Activated T-helper 1 cell treated with Interleukin-2 at 50 U/mL for 16 hours (primary cell): ENCODE measurements around the gene KLRC1.
"Not testable (repeated sequence)": the region's sequence is repeated elsewhere in the genome, so short reads cannot be mapped to it uniquely, and the experiment has no call there.

Experiments
- DNase-seq: peaks from one replicate; pipeline ENCODE4 v3.0.0-alpha.2; 2020; ENCODE audit warnings: low read depth

The KLRC1 gene

DNA sequence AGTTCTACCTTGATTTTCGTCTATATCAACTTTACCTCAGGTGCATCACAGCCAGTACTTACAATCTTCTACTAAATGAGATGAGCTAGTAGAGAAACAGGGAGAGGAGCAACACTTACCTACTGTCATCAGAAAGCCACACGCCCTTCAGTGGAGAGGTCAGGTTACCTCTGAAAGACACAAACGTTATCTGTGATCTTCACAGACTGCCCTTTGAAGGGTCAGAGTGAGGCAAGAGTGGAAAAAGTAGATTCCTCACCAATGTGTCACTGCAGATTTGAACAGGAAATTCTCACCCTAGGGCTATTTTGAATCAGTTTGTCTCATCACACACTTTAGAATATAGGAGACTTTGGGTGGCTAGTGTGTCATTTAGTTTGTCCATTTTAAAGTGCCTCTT, 31.0 kb downstream of the KLRC1 start:
- not testable (repeated sequence) for DNase-seq

DNA sequence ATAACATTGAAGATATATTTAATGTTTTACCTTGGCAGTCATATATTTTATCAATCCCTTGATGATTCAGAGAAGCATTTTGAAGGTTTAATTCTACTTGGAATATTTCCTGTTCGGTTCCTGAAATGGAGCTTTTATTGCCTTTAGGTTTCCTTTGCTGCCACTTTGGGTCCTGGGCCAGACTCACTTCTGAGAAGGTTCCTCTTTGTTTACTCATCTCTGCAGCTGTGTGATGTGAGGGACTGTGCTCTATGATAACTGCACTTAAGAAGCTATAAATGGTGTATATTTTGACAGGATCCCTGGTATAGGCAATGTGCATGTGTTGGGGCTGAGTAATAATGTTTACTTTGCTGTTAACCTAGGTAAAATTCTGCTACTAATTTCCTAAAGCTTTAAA, 32.8 kb downstream of the KLRC1 start, which contains the start of gene KLRC3:
KLRC3 (minus strand) TSS at position 262 of the 400 bp plus-strand sequence; CDS start at position 217, 45 bp downstream.
- not testable (repeated sequence) for DNase-seq

DNA sequence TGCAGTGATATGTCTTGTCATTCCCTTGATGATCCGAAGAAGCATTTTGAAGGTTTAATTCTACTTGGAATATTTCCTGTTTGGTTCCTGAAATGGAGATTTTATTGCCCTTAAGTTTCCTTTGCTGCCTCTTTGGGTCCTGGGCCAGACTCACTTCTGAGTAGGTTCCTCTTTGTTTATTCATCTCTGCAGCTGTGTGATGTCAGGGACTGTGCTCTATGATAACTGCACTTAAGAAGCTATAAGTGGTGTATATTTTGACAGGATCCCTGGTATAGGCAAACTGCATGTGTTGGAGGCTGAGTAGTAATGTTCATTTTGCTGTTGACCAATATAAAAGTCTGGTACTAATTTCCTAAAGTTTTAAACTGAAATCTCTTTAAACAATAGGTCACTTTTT, 43.8 kb downstream of the KLRC1 start, which contains the start of gene KLRC4:
KLRC4 (minus strand) TSS at position 366 of the 400 bp plus-strand sequence; CDS start at position 184, 182 bp downstream.
- DNase-seq, result no peak

DNA sequence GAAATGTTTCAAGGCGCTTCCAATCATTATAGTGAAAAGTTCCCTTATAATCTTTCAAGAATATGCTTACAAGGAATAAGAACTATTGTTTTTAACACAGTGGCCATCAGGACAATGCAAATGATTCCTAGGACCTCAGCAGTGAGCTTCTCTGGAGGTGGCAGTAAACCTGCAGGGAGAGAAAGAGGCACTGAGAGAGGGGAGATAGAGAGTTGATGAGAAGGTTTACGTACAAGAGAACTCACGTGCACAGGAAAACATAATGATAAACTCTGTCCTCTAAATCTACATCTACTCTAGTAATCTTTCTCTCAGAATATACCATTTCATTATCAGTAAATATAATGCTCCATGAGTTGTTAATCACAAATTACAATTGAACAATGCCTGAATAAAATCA, 44.3 kb downstream of the KLRC1 start:
- no peak for DNase-seq

DNA sequence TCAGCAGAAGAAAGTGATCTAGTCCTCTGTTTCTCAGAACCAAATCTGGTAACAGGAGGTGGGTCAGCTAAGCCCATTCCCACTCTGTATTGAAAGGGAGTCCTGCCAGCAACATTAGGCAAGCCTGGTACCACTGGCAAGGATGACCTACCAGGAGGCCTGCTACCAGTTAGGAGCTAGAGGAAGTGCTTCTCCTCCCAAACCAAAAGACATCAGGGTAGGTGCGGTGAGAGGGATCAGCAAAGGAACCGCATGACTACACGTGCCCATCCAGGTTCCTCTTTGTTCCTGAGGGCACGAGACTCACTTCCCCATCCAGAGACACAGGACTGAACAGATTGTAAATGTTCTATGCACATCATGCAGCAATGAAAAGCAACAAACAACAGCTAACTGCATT, 46.5 kb downstream of the KLRC1 start:
- DNase-seq, result no peak

DNA sequence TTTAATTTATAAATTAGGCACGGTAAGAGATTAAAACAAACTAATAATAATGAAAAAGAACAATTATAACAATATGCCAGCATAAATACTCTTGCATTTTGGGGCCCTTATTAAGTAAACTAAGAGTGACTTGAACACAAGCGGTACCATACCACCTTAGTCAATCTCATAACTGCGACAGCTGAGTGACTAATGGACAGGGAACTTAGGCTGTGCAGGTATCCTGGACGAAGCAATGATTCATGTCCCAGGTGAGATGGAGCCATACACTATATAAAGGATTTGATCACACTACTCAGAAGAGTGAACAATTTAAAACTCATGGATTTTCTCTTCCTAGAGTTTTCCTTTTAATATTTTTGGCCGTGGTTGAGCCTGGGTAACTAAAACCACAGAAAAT, 47.9 kb downstream of the KLRC1 start:
- DNase-seq, result no peak

DNA sequence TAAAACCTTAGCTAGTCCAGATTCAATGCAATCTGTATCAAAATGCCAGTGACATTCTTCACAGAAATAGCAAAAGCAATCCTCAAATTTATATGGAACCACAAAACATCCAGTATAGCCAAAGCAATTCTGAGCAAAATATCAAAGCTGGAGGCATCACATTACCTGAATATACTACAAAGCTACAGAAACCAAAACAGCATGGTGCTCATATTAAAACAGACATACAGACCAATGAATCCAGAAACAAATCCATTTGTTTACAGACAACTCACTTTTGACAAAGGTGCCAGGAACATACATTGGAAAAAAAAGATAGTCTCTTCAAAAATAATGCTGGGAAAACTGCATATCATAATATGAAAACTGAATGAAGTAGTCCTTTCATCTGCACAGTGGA, 48.4 kb downstream of the KLRC1 start:
- DNase-seq, result no peak

DNA sequence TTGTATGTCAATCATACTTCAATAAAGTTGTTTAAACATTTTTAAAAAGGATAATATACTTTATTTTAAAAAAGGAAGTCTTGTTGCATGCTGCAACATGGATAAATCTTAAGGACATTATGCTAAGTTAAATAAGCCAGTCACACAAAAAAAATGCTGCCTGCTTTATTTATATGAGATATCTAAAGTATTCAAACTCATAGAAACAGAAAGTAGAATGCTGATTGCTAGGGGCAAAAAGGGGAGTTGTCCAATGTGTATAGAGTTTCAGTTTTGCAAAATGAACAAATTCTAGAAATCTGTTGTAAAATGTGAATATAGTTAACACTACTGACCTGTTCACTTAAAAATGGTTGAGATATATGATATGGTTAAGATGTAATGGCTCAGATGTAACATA, 52.3 kb downstream of the KLRC1 start:
- no peak for DNase-seq

DNA sequence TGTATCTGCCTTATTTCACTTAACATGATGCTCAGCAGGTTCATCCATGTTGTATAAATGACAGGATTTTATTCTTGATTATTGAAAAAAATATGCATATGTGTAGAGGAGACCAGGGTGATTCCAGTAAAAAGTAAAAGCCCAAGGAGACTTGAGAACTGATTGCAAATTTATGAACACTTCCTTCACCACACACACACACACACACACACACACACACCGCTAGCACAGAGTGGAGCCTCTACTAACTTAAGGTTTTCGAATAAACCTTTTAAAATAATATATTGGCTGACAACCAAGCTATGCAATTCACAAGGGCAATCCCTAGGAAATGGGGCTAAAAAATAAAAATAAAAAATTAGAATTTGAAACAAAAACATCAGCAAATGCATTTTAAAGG, 55.0 kb downstream of the KLRC1 start:
- no peak for DNase-seq

DNA sequence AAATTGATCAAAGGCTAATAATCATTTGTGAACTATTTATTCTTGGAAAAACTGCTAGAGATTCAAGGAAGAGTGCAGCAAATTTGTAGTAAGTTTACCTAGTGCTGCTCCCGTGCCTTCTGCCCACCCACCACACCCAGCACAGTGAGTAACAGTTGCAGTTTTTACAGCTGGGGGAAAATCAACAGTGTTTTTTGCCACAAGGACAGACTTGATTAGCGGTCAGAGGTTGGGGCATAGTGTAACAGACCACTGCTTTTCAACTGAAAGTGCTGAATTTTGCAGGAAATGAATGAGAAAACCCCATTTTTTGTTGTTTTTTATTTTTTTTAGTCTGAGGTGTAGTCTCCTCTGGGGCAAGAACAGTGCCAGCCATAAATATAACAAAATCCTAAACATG, 55.9 kb downstream of the KLRC1 start:
- DNase-seq, result no peak

DNA sequence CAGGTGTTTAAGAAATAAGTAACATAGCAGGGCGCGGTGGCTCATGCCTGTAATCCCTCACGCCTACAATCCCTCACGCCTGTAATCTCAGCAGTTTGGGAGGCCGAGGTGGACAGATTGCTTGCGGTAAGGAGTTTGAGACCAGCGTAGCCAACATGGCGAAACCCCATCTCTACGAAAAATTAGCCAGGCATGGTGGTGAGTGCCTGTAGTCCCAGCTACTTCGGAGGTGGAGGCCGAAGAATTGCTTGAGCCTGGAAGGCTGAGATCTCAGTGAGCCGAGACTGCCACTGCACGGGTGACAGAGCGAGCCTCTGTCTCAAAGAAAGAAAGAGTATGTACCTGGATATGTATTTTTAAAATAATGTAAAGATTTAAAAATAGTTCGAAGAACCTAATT, 57.0 kb downstream of the KLRC1 start:
- DNase-seq, result not testable (repeated sequence)
